HEK293T (cell line): Measurements from ENCODE around the gene TNS3.

Source experiments
- BHLHE40 ChIP-seq: fragments of 450-650 bp; IDR thresholded peaks from 2 replicates; pipeline ENCODE4 v1.6.1; 2016; ENCODE audit warnings: mild to moderate bottlenecking, moderate library complexity, borderline replicate concordance
- CTBP1 ChIP-seq: fragments of 450-650 bp; IDR thresholded peaks from 2 replicates; pipeline ENCODE4 v1.6.1; 2016; ENCODE audit warnings: borderline replicate concordance
- ELF4 ChIP-seq: fragments of 450-650 bp; IDR thresholded peaks from 2 replicates; pipeline ENCODE4 v1.6.1; 2017; ENCODE audit warnings: antibody characterized with exemption
- FOXA1 ChIP-seq: fragments of 450-650 bp; IDR thresholded peaks from 2 replicates; pipeline ENCODE4 v1.6.1; 2016; ENCODE audit warnings: mild to moderate bottlenecking
- FOXK2 ChIP-seq: fragments of 450-650 bp; IDR thresholded peaks from 2 replicates; pipeline ENCODE4 v1.6.1; 2016; ENCODE audit warnings: mild to moderate bottlenecking
- FOXM1 ChIP-seq: fragments of 450-650 bp; IDR thresholded peaks from 2 replicates; pipeline ENCODE4 v1.6.1; 2017; ENCODE audit warnings: mild to moderate bottlenecking, borderline replicate concordance
- L3MBTL2 ChIP-seq: fragments of 450-650 bp; conservative IDR thresholded peaks from 2 replicates; pipeline ENCODE4 v1.6.1; 2016; ENCODE audit warnings: mild to moderate bottlenecking
- LEF1 ChIP-seq: fragments of 450-650 bp; IDR thresholded peaks from 2 replicates; pipeline ENCODE4 v1.6.1; 2017; ENCODE audit warnings: mild to moderate bottlenecking, borderline replicate concordance
- NFRKB ChIP-seq: fragments of 450-650 bp; IDR thresholded peaks from 2 replicates; pipeline ENCODE4 v1.6.1; 2016; ENCODE audit warnings: mild to moderate bottlenecking, moderate library complexity
- SP1 ChIP-seq: fragments of 450-650 bp; IDR thresholded peaks from 2 replicates; pipeline ENCODE4 v1.6.1; 2017
- SUZ12 ChIP-seq: fragments of 450-650 bp; IDR thresholded peaks from 2 replicates; pipeline ENCODE4 v1.6.1; 2016; ENCODE audit warnings: mild to moderate bottlenecking
- TARDBP ChIP-seq: fragments of 450-650 bp; IDR thresholded peaks from 2 replicates; pipeline ENCODE4 v1.6.1; 2016
- ZNF384 ChIP-seq: fragments of 450-650 bp; IDR thresholded peaks from 2 replicates; pipeline ENCODE4 v1.6.1; 2016
- TF ChIP-seq, protein P1 (sequence below): fragments of 450-650 bp; IDR thresholded peaks from 2 replicates; pipeline ENCODE4 v1.6.1; 2016

DNA sequence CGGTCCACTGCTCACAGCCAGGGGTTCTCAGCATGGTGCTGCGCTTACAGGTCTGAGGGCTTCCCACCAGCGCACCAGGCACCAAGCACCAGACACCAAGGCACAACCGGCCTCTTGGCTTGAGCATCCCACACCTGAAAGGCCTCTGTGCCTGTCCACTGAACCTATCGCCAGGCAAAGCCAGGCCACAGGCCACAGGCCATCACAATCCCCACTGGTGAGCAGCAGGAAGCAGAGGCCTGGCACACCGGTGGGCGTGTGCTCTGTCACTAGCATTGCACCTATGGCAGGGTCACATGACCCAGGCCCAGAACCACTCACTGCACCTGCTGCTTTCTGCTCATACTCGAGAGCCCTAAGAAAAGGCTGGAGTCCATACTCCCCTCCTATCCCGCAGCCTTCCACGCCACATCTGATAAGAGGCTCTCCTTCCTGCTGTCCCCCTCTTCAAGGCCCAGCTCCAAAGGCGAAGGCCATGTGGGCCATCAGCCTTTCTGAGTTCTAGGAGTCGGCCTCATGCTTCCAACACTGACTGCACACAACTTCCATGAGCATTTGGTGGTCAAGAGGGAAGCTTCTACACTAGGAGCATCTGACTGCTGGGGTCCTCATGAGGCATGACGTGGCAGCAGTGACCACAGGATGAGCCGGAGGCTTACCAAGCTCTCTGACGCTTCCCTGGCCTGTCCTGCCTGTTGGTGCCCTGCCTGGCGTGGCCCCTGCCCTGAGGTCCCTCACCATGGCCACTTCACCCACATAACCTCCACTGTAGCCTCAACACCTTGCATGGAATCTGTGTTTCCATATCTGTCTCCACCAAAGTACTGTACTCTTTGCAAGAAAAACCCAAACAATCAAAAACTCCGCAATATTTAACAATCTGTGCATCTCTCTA, 166.3 kb downstream of the TNS3 start:
- no peak for TF ChIP-seq FOXA1
- no peak for TF ChIP-seq FOXM1
- TF ChIP-seq FOXK2, result no peak
- no peak for TF ChIP-seq SP1
- no peak for TF ChIP-seq SUZ12
- no peak for TF ChIP-seq LEF1
- TF ChIP-seq, protein P1, sequence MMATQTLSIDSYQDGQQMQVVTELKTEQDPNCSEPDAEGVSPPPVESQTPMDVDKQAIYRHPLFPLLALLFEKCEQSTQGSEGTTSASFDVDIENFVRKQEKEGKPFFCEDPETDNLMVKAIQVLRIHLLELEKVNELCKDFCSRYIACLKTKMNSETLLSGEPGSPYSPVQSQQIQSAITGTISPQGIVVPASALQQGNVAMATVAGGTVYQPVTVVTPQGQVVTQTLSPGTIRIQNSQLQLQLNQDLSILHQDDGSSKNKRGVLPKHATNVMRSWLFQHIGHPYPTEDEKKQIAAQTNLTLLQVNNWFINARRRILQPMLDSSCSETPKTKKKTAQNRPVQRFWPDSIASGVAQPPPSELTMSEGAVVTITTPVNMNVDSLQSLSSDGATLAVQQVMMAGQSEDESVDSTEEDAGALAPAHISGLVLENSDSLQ, result no peak
- TF ChIP-seq BHLHE40, result no peak
- no peak for TF ChIP-seq TARDBP
- TF ChIP-seq ZNF384, result no peak
- no peak for TF ChIP-seq L3MBTL2
- TF ChIP-seq ELF4, result no peak
- no peak for TF ChIP-seq NFRKB
- no peak for TF ChIP-seq CTBP1
